WTC11 (cell line): ENCODE data around the gene PLA2G2D.

Experiments used
- CTCF ChIP-seq: fragments of 200-600 bp; IDR thresholded peaks from 2 replicates; pipeline ENCODE4 v1.8.0; 2022; ENCODE audit warnings: antibody characterized with exemption
- NR2C2 ChIP-seq: sonication (generic); formaldehyde crosslinking; IDR thresholded peaks from 2 replicates; pipeline ENCODE4 v1.8.0; 2022; ENCODE audit warnings: mild to moderate bottlenecking, missing genetic modification reagents

- no peak for TF ChIP-seq NR2C2
- no peak for TF ChIP-seq CTCF
These were observed 29.2 kb downstream of the PLA2G2D start for GRCh38 chr1:20090119-20090518.
